Gastrocnemius medialis (tissue), 4 donors: Measurements from ENCODE around the gene REEP1. TPM values are rescaled to one million over a fixed set of nuclear protein-coding genes. Genes with fewer than 3 reads are reported as not detected.
"Not testable (repeated sequence)": the region's sequence is repeated elsewhere in the genome, so short reads cannot be mapped to it uniquely, and the experiment has no call there.

Source experiments
- ATAC-seq, 2 donors: fragments of 150-250 bp; one replicate each; pipeline ENCODE4 v1.9.1; 2016
- DNase-seq, 2 donors: peaks; one replicate each; pipeline ENCODE4 v3.0.0-alpha.2; 2019
- H3K27ac ChIP-seq, 4 donors: fragments of 200-600 bp; sonication (generic); 1 replicate in 1 of 4; 2 replicates in 3 of 4; pipeline ENCODE4 v1.5.1; 2016 to 2018; ENCODE audit warnings: mild to moderate bottlenecking in 2 of 4, moderate library complexity in 1 of 4
- H3K27me3 ChIP-seq, 3 donors: fragments of 200-600 bp; sonication (generic) in 2 of 3; 1 replicate in 1 of 3; 2 replicates in 2 of 3; pipeline versions ENCODE4 v1.5.1 to v1.6.0; 2016 to 2019; ENCODE audit warnings: mild to moderate bottlenecking in 1 of 3, moderate library complexity in 1 of 3
- H3K36me3 ChIP-seq, 2 donors: fragments of 200-600 bp; sonication (generic) in 1 of 2; one replicate each; pipeline ENCODE4 v1.5.1; 2017 to 2018
- H3K4me1 ChIP-seq, 2 donors: fragments of 200-600 bp; sonication (generic) in 1 of 2; one replicate each; pipeline ENCODE4 v1.5.1; 2016 to 2017; ENCODE audit warnings: mild to moderate bottlenecking in 2 of 2
- H3K4me3 ChIP-seq, 4 donors: fragments of 200-600 bp; sonication (generic) in 3 of 4; 1 replicate in 1 of 4; 2 replicates in 3 of 4; pipeline ENCODE4 v1.5.1; 2016 to 2019; ENCODE audit warnings: mild to moderate bottlenecking in 2 of 4
- H3K9me3 ChIP-seq, 3 donors: fragments of 200-600 bp; sonication (generic) in 2 of 3; 1 replicate in 1 of 3; 2 replicates in 2 of 3; pipeline ENCODE4 v1.5.1; 2016 to 2019
- POLR2A ChIP-seq, 2 donors: fragments of 450-650 bp; IDR thresholded peaks; one replicate each; pipeline ENCODE4 v1.6.1; 2017; ENCODE audit warnings: antibody characterized with exemption in 2 of 2, mild to moderate bottlenecking in 2 of 2, moderate library complexity in 2 of 2
- in situ Hi-C, 4 donors: fragments of 200-750 bp; cut with MboI; loops; one replicate each; pipeline versions ENCODE4 v1.15.0 to v1.8.0; 2017; ENCODE audit warnings: low sequenced_read_pairs in 4 of 4
- intact Hi-C: fragments of 100-400 bp; cut with DNase I; formaldehyde crosslinking; loops from one replicate; pipeline ENCODE4 v1.15.1; 2023; ENCODE audit warnings: low total_unique reads
- total RNA-seq, 4 donors: library from RNA; depleted of rRNA; stranded (reverse); fragments of >200 nt; gene quantifications; one replicate each; pipeline versions ENCODE4 v1.1.0 to v1.2.3, GENCODE V29; 2016
- TF ChIP-seq, protein P1 (sequence below), 5 experiments: fragments of 450-650 bp in 3 of 5; fragments of 200-600 bp in 2 of 5; sonication (generic) in 2 of 5; IDR thresholded peaks in 4 of 5; conservative IDR thresholded peaks in 1 of 5; 1 replicate in 4 of 5; 2 replicates in 1 of 5; pipeline ENCODE4 v1.5.1; 2016 to 2019; ENCODE audit warnings: antibody characterized with exemption in 5 of 5, mild to moderate bottlenecking in 3 of 5, moderate library complexity in 3 of 5

Gene REEP1
- total RNA-seq, 4 donors from 2014 or later = 4.2 to 16.0 (median 6.3) TPM

DNA sequence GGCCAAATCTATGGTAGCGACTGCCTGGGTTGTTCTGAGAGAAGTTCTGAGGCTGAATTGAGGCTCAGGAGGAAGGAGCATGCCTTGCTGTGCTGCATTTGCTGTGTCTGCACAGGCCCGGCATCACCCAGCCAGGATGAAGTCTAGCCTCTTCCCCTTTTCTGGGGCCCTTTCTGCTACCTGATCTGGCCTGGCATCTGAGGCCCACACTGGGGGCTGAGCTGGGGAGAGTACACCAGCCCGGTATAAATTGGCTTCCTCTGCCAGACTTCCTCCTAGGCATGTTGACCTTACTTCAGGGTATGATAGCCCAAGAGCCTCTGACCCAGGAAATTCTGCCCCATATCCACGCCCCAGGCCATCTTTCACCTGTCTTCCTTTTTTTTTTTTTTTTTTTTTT lies 108.2 kb downstream of the REEP1 start:
- TF ChIP-seq POLR2A (IDR thresholded peaks at IDR 0.05) = no peak
- TF ChIP-seq, protein P1, sequence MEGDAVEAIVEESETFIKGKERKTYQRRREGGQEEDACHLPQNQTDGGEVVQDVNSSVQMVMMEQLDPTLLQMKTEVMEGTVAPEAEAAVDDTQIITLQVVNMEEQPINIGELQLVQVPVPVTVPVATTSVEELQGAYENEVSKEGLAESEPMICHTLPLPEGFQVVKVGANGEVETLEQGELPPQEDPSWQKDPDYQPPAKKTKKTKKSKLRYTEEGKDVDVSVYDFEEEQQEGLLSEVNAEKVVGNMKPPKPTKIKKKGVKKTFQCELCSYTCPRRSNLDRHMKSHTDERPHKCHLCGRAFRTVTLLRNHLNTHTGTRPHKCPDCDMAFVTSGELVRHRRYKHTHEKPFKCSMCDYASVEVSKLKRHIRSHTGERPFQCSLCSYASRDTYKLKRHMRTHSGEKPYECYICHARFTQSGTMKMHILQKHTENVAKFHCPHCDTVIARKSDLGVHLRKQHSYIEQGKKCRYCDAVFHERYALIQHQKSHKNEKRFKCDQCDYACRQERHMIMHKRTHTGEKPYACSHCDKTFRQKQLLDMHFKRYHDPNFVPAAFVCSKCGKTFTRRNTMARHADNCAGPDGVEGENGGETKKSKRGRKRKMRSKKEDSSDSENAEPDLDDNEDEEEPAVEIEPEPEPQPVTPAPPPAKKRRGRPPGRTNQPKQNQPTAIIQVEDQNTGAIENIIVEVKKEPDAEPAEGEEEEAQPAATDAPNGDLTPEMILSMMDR (IDR thresholded peaks at IDR 0.05 in 4 of 5, conservative IDR thresholded peaks at IDR 0.05 in 1 of 5) = no peak
- H3K4me1 ChIP-seq = peaks cover 16% of the 10 kb centered on the region in 2 donors
- no peak overlapping the region for H3K27ac ChIP-seq
- no peaks in the 10 kb centered on the region for H3K36me3 ChIP-seq
- DNase-seq = no peak
- in situ Hi-C loops (loop anchor here in 1 of 4 donors (10.0 kb wide), 1 partner anchor 136 kb away; no protein-coding TSS in a partner anchor), intact Hi-C loops (loop anchor here (10.0 kb wide), 2 partner anchors 216 to 396 kb away; partner anchors contain the start of genes KDM3A and RNF103)
- H3K4me3 ChIP-seq = no peak overlapping the region
- H3K9me3 ChIP-seq = no peaks in the 10 kb centered on the region
- no peaks in the 10 kb centered on the region for H3K27me3 ChIP-seq
- ATAC-seq = no peak

DNA sequence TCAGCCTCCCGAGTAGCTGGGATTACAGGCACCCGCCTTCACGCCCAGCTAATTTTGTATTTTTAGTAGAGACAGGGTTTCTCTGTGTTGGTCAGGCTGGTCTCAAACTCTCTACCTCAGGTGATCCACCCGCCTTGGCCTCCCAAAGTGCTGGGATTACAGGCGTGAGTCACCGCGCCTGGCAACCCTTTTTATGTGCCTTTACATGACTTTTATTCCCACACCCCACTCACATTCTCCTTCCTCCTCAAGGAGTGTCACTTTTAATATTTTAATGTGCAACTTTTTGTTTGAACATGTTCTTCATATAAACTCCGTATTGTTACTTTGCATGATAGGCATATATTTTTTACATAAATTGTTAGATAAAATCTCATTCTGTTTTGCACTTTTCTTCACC lies 108.9 kb downstream of the REEP1 start:
- H3K36me3 ChIP-seq, H3K9me3 ChIP-seq, ATAC-seq, DNase-seq, H3K27ac ChIP-seq, H3K27me3 ChIP-seq, H3K4me3 ChIP-seq: not testable (repeated sequence)
- in situ Hi-C loops (loop anchor here in 1 of 4 donors (10.0 kb wide), 1 partner anchor 136 kb away; no protein-coding TSS in a partner anchor), intact Hi-C loops (loop anchor here (10.0 kb wide), 2 partner anchors 216 to 396 kb away; partner anchors contain the start of genes KDM3A and RNF103)
- H3K4me1 ChIP-seq = peaks cover 22 to 23% of the 10 kb centered on the region in 2 donors

DNA sequence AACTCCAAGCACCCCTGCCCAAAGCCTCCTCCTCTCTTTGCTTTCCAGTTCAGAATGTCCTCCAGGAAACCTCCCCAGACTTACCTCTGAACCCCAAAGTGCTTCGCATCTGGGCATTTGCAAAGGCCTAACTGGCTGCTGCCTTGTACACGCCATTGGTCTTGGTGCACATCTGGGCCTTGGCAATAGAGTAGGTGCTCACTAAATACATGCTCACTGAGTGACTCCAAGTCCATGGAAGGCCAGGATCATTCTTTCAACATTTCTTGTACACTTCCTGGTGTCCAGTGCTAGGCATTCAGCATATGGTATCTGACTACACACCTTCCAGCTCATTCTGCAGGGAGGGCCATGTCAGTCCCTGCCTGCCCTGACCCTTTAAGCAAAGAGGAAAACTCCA lies 109.7 kb downstream of the REEP1 start:
- DNase-seq = no peak
- H3K4me1 ChIP-seq = peaks cover 31 to 32% of the 10 kb centered on the region in 2 donors
- in situ Hi-C loops = loop anchor here in 1 of 4 donors (10.0 kb wide), 1 partner anchor 137 kb away; no protein-coding TSS in a partner anchor
- H3K27me3 ChIP-seq = no peaks in the 10 kb centered on the region
- intact Hi-C loops = loop anchor here (10.0 kb wide), 2 partner anchors 217 to 397 kb away; partner anchors contain the start of genes KDM3A and RNF103
- no peak overlapping the region for H3K27ac ChIP-seq
- H3K9me3 ChIP-seq = no peaks in the 10 kb centered on the region
- H3K4me3 ChIP-seq = no peak overlapping the region
- H3K36me3 ChIP-seq = no peaks in the 10 kb centered on the region
- TF ChIP-seq, protein P1 (IDR thresholded peaks at IDR 0.05 in 4 of 5, conservative IDR thresholded peaks at IDR 0.05 in 1 of 5) = no peak
- no peak for TF ChIP-seq POLR2A (IDR thresholded peaks at IDR 0.05)
- ATAC-seq = no peak

DNA sequence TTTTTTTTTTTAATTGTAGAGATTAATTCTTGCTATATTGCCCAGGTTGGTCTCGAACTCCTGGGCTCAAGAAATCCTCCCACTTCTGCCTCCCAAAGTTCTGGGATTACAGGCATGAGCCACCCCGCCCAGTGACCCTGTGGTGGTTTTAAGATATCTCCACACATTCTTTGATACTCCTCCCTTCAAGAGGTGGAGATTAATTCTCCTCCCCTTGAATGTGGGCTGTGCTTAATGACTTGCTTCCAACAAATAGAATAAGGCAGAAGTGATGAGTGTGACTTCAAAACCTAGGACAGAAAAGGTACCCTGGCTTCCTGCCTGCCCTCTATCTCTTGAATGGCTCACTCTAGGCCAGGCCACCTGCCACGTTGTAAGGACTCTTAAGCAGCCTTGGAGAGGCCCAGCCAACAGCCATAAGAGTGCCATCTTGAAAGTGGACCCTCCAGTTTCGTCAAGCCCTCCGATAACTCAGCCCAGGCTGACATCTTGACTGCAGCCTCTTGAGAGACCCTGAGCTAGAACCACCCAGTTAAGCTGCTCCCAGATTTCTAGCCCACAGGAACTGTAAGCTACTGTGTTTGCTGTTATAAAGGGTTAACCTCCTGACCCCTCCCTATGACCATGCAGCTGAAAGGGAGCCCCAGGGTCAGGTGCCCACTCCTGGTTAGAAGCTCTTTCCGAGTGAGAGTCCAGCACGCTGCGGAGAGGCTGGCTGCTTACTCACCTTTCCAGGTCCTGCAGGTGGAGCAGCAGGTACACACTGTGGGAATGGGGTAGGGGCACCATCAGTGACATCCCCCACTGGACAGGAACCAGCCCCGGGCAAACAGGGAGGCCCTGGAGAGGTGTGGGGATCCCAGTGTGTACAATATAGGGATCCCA lies 110.5 kb downstream of the REEP1 start:
- H3K27ac ChIP-seq = no peak overlapping the region
- no peak for ATAC-seq

More for the DNA sequence above, 110.5 kb downstream of the REEP1 start:
- Histone ChIP-seq H3K4me3 (no peak overlapping the region), H3K36me3 (no peaks in the 10 kb centered on the region), H3K4me1 (peaks cover 33% of the 10 kb centered on the region in 2 donors), H3K27me3 (no peaks in the 10 kb centered on the region), H3K9me3 (no peaks in the 10 kb centered on the region)
- intact Hi-C loops = loop anchor here (10.0 kb wide), 2 partner anchors 218 to 398 kb away; partner anchors contain the start of genes KDM3A and RNF103
- DNase-seq = no peak
- TF ChIP-seq, protein P1 (IDR thresholded peaks at IDR 0.05 in 4 of 5, conservative IDR thresholded peaks at IDR 0.05 in 1 of 5) = no peak
- no peak for TF ChIP-seq POLR2A (IDR thresholded peaks at IDR 0.05)
- in situ Hi-C loops = loop anchor here in 1 of 4 donors (10.0 kb wide), 1 partner anchor 138 kb away; no protein-coding TSS in a partner anchor
